Uterus (tissue), 2 donors: Measurements from ENCODE around the gene RAB41.

ENCODE experiments used
- POLR2A ChIP-seq, 2 donors: fragments of 450-650 bp; IDR thresholded peaks; one replicate each; pipeline ENCODE4 v1.6.1; 2016; ENCODE audit warnings: antibody characterized with exemption in 2 of 2, mild to moderate bottlenecking in 1 of 2, moderate library complexity in 1 of 2
- TF ChIP-seq, protein P1 (sequence below), 4 experiments: fragments of 200-600 bp in 2 of 4; fragments of 450-650 bp in 2 of 4; sonication (generic) in 2 of 4; IDR thresholded peaks; one replicate each; pipeline ENCODE4 v1.5.1; 2016 to 2019; ENCODE audit warnings: antibody characterized with exemption in 4 of 4, mild to moderate bottlenecking in 2 of 4, moderate library complexity in 1 of 4

DNA sequence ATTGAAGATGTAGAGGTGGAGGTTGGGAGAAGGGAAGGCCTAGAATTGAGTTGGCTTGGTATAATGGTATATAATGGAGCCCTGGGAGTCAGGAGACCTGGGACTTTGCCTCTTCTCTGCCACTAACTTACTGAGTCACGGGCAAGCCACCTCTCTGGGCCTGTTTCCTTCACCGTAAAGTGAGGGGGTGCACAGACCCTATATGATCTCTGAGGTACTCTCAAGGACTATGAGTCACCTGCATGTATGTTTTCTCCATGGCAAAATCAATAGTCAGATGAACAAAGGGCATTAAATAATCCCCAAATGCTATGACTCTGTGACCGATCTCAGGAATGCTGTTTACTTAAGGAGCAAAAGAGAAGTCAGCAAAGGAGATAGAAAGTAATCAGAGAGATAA, 27.1 kb upstream of the RAB41 start:
- TF ChIP-seq, protein P1, sequence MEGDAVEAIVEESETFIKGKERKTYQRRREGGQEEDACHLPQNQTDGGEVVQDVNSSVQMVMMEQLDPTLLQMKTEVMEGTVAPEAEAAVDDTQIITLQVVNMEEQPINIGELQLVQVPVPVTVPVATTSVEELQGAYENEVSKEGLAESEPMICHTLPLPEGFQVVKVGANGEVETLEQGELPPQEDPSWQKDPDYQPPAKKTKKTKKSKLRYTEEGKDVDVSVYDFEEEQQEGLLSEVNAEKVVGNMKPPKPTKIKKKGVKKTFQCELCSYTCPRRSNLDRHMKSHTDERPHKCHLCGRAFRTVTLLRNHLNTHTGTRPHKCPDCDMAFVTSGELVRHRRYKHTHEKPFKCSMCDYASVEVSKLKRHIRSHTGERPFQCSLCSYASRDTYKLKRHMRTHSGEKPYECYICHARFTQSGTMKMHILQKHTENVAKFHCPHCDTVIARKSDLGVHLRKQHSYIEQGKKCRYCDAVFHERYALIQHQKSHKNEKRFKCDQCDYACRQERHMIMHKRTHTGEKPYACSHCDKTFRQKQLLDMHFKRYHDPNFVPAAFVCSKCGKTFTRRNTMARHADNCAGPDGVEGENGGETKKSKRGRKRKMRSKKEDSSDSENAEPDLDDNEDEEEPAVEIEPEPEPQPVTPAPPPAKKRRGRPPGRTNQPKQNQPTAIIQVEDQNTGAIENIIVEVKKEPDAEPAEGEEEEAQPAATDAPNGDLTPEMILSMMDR (IDR thresholded peaks at IDR 0.05), result no peak
- no peak for TF ChIP-seq POLR2A (IDR thresholded peaks at IDR 0.05)
